GM19023 (cell line): ENCODE results near the gene CADPS2.

ENCODE experiments used
- ATAC-seq: cut with Tn5 transposase; IDR thresholded peaks from one replicate; pipeline ENCODE4 v1.9.1; 2021; ENCODE audit warnings: mild to moderate bottlenecking, moderate library complexity; ENCODE audit not compliant: unreplicated experiment

Gene CADPS2

DNA sequence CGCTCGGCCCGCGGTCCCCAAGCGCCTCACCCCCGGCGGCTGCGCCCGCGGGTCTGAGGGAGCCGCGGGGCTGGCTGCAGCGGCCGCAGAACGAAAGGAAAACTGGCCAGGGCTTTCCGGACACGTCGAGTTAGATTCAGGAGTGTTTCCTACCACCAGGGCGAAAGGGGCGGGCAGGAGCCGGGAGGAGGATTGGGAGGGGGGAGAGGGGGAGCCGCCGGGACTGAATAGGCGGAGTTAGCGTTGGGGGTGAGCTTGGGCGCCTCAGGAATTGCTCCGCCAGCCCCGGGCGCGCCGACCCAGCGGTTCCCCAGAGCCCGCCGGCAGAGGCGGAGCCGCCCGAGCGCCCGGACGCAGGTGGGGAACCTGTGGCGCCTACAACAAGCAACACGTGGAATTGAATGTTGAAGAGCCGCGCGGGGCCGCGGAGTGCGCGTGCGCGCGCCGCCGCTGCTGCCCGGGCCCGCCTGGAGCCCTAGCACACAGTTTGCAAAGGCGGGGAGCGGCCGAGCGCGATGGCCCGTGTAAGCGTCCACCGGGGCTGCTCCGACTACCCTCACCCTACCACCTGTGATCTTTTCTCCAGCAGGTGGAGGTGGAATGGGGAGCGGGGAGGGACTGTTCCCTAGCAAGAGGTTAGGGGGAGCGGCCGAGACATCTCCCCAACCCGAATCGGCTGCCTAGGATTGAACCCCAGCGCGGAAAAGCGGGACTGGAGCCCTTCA is at the start of gene CADPS2:
CADPS2 (minus strand) TSS at position 104 of the 725 bp plus-strand sequence. CDS start 123 bp downstream, outside the sequence.
- peak; percentile 75 for ATAC-seq

GRCh38 chr7:122935620-122936019 is 49.4 kb upstream of the CADPS2 start:
- ATAC-seq: no peak

DNA sequence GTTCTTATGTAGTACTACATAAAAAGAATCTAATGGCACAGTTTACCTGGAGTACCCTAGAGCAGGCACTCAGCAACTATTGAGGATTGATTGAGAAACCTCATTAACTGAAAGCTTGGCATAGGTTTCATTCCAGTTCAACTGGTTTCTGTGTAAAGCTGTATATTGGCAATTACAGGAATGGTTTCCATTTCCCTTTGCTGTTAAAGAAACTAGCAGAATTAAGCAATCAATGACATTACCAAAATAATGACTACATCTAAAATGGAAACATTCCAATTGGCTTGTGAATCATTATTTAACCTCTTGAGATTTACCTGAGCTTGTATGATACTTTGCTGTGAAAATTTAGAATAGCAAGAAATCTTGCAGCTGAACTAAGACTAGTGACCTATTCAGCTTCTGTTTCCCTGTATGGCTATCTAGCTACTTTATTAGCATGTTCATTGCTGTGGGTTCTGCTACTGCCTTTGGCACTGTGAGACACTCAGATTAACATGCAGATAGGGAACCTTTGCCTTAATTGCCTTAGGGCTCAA is 33.5 kb upstream of the CADPS2 start:
- ATAC-seq: no peak

DNA sequence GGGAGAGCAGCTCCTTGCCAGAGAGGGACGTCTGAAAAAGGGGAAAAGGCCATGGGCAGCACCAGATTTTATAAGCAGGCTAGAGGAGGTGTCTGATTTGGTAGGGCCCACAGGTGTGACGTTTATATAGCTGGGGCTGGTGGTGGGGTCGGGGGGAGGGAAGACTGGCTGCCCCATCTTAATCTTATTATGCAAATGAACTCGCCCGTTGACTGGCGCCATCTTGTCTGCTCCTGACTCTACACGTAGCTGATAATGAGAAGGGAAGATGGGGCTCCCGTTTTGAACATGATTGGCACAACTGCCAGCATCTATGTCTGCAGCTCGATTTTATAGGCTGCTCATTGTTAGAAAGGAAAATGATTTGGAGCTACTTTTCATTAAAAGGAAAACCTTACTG is 28.6 kb upstream of the CADPS2 start:
- ATAC-seq: no peak

GRCh38 chr7:122913608-122914007 is 27.3 kb upstream of the CADPS2 start:
- ATAC-seq: no peak

GRCh38 chr7:122902751-122903495 is 16.7 kb upstream of the CADPS2 start:
- no peak for ATAC-seq

- ATAC-seq: no peak
Measured at GRCh38 chr7:122901250-122901649, 15.0 kb upstream of the CADPS2 start.

- no peak for ATAC-seq
Measured at GRCh38 chr7:122896509-122896908, 10.2 kb upstream of the CADPS2 start.

DNA sequence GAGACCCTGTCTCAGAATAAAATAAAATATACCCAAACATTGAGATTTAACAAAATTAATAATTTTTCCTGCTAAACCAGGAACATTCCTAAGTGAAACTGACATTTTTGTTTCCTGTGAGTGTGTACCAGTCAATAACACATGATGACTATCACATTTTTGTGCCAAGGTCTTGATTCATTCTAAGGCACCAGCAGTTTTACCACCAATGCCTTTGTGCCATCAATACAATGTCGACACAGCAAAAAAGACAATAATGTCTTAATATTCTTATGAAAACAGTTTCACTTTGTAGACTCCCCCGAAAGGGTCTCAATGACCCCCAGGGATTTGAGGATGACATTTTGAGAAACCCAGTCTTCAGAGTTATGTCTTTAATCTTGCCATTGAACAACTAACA is 7.2 kb upstream of the CADPS2 start:
- ATAC-seq: no peak

DNA sequence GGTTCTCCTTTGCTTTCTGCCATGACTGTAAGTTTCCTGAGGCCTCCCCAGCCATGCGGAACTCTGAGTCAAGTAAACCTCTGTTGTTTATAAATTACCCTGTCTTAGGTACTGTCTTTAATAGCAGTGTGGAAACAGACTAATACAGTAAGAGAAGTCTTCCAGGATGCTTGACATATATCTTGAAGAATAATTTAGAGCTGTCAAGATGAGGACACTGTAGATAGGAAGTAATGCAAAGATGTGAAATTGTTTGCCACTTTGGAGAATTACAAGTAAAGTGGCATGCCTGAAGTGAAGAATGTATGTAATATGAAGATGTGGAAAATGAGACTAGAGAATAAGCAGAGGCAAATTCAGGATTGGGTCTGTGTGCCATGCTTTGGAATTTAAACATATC is 2.9 kb upstream of the CADPS2 start:
- no peak for ATAC-seq

GRCh38 chr7:122887848-122888247 is 1.6 kb upstream of the CADPS2 start:
- no peak for ATAC-seq

DNA sequence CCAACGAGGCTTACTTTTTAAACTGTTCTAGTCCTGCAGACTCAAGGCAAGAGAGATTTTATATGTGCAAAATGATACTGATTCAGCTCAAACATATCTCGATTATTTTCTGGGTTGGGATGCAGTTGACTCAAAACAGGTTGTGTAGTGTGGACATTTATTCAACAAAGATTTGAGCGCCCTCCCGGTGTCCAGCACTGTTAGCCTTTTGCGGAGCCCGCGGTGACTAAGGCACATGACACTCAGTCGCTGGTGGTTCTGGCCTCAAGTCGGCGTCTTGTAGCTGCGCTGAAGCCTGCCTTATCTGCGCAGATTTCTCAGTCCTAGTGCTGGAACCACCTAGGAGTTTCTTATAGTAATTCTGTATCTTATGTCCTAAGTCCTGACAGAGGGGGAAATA is 938 bp upstream of the CADPS2 start:
- no peak for ATAC-seq

GRCh38 chr7:122885583-122886356 is 490 bp downstream of the CADPS2 start:
- ATAC-seq: peak; percentile 40

DNA sequence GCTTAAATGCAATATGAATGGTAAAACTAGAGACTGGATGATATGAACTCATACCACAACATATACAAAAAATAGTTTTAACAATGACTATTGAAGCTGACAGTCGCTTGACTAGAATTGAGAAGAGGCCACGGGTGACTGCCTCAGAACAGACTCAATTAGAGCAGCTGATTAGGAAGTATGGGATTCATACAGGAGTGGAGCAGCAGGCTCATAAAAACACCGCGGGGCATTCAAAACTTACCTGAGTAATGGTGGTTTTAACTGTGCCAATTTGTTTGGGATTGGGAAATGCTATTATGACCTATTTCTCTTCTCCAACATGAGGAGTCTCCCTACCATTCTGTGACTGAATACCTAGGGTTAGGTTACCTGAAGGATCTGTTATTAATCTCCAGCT is 2.1 kb downstream of the CADPS2 start:
- ATAC-seq: no peak

DNA sequence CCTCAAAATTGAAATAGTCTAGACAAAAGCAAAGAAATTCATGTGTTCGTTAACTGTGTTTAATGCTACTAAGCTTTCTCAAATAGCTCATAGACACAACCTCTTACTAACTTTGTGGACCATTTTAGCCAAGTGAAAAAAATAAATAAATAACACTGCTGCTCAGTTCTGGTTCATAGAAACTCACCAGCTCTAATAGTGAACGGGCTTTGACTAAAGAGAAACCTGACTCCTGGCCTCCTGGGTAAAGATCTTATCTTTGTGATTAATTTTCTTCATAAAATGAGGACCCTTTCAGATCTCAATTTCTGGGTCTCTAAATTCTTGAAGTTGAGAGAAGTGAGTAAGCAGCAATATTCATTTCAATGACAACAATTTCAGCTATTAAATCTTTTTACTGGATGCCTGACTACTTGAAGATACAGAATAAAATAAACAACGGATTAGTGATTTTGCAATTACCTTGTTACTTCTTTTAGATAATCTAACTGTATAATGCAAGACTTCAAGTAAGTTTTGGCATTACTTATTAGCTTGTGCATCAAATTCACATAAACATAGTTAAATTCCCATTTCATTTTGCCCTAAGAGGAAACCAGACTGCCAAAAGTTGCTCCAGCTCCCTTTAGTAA is 3.1 kb downstream of the CADPS2 start:
- ATAC-seq: no peak

GRCh38 chr7:122881324-122881723 is 4.9 kb downstream of the CADPS2 start:
- no peak for ATAC-seq

DNA sequence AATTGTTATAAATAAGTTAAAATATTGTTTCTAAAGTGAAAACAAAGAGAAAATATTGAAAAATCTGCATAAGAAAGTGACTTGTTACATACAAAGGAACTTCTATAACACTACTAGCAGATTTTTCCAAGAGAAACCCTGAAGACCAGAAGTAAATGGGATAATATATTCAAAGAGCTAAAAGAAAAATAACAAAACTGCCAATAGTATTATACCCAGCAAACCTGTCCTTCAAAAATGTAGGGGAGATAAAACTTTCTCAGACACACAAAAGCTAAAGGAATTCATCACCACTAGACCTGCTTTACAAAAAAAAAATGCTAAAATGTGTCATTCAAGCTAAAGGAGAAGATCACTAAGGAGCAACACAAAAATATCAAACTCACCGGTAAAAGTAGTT is 17.0 kb downstream of the CADPS2 start:
- no peak for ATAC-seq

DNA sequence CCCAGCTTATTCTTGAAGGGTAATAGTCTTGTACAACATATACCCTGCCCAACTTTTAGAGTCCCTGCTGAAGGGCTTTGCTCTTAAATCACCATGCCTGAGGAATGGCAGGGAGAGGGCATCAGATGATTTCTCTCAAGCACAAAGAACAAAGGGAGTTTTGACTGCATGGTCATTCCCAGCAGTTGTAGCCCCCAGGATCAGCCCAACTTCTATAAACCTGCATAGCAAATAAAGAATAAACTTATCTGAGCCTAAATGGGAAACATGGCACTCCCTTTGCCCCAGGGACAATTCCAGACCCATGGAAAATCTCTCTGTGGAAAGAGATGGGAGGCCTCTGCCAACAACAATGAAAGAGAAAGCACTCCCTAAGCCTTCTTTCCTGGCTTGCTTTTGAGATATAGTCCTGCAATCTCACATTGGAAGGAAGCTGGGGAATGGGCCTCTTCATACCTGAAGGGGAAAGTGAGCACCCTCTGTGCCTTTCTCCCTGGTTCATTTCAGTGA is 18.7 kb downstream of the CADPS2 start:
- no peak for ATAC-seq

- ATAC-seq: no peak
Measured at GRCh38 chr7:122864838-122865237, 21.4 kb downstream of the CADPS2 start.

- no peak for ATAC-seq
Measured at GRCh38 chr7:122864016-122864415, 22.2 kb downstream of the CADPS2 start.

DNA sequence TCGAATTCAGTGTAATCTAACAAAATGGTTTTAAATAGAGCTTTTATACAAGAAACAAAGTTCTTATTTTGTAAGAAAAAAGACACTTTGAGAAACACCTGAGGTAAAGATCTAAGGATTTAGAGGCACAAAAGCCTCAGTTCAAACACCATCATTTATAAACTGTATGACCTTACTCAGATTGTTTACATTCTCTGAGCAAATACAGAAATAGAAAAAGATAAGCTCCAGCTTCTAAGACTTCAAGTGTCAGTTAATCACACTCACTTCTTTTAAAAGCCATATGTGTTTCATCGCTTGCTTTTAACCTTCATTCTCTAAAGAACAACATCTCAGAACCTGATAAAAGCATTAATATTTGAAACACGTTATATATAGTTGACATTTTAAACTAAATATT is 27.9 kb downstream of the CADPS2 start:
- ATAC-seq: no peak
